Measurements from ENCODE around the gene HYAL1.

- TF ChIP-seq POLR2A (IDR thresholded peaks at IDR 0.05): peak in 3 of 4 donors; percentile 63 to 81 (median 69)
- TF ChIP-seq CTCF (IDR thresholded peaks at IDR 0.05): no peak
Observed at GRCh38 chr3:50320853-50321335, 17.5 kb upstream of the HYAL1 start.

Measured in esophagus squamous epithelium (tissue), 4 donors.